Measurements from ENCODE around the gene STYXL1.

Gene STYXL1

DNA sequence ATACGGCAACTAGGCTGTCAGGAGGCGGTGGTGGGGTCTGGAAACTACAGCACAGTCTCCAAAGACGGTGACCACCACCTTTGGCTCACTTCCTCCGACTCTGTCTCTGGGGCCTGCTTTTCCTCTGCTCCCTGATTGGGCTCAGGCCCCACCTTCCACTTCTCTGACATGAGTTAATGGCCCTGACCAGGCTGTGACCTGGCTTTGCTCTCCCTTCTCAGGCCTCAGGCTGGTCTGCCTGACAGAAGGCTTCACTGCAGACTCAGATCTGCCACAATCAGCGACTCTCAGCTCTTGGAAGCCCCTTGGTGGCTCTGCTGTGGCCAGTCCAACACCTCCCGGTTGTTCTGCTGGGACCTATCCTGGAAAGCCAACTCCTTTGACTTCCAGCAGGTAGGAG, 7.7 kb downstream of the STYXL1 start:
- no peaks in the 10 kb centered on the region for H3K36me3 ChIP-seq (ENCODE audit: insufficient read depth, low read length)
- no peak overlapping the region for H3K9ac ChIP-seq (ENCODE audit: low read depth, low read length, poor library complexity, severe bottlenecking)
- no peak overlapping the region for H3K4me3 ChIP-seq (ENCODE audit: low read length, poor library complexity, severe bottlenecking)
- no peaks in the 10 kb centered on the region for H3K9me2 ChIP-seq (replicated peaks; ENCODE audit: low read depth, low read length)
- peaks cover 5% of the 10 kb centered on the region for H3K4me1 ChIP-seq (ENCODE audit: insufficient read depth, low read length, poor library complexity, severe bottlenecking)
- H3K27me3 ChIP-seq (ENCODE audit: insufficient read depth, low read length, poor library complexity, severe bottlenecking): no peaks in the 10 kb centered on the region
- H3F3A ChIP-seq (ENCODE audit: low read depth): no peaks in the 10 kb centered on the region
- TF ChIP-seq, protein P1, sequence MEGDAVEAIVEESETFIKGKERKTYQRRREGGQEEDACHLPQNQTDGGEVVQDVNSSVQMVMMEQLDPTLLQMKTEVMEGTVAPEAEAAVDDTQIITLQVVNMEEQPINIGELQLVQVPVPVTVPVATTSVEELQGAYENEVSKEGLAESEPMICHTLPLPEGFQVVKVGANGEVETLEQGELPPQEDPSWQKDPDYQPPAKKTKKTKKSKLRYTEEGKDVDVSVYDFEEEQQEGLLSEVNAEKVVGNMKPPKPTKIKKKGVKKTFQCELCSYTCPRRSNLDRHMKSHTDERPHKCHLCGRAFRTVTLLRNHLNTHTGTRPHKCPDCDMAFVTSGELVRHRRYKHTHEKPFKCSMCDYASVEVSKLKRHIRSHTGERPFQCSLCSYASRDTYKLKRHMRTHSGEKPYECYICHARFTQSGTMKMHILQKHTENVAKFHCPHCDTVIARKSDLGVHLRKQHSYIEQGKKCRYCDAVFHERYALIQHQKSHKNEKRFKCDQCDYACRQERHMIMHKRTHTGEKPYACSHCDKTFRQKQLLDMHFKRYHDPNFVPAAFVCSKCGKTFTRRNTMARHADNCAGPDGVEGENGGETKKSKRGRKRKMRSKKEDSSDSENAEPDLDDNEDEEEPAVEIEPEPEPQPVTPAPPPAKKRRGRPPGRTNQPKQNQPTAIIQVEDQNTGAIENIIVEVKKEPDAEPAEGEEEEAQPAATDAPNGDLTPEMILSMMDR (conservative IDR thresholded peaks at IDR 0.05; ENCODE audit: low read length): no peak
- TF ChIP-seq EZH2phosphoT487 (IDR thresholded peaks at IDR 0.05; ENCODE audit: borderline replicate concordance): no peak
- no peaks in the 10 kb centered on the region for H3K9me3 ChIP-seq (ENCODE audit: insufficient read depth, low read depth, low read length)
- peaks cover 5% of the 10 kb centered on the region; the same call in 1 of the 2 replicates for H3K79me2 ChIP-seq (ENCODE audit: insufficient read depth, low read length)
- no peak overlapping the region for H3K4me2 ChIP-seq (ENCODE audit: low read depth, low read length, poor library complexity, severe bottlenecking)
- no peak overlapping the region for H2AFZ ChIP-seq (ENCODE audit: low read length)
- no peaks in the 10 kb centered on the region for H4K20me1 ChIP-seq (ENCODE audit: insufficient read depth, low read length, poor library complexity, severe bottlenecking)

DNA sequence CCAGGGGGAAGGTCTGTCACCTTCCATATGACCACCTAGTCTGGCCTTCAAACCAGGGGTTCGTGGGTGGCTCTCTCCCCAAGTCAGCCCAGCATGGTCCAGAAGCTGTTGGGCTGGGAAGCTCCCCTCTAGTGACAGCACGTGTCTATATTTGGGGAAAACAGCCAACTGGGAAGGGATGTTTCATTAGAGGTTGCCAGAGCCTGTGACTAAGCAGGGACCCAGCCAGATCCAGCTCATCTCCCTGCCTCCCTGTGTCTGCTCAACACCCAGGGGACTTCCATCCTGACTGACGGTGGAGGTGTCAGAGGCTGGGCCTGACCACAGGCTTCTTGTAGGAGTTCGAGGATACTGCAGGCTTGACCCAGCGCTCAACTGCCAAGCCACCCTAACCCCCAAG, 10.5 kb downstream of the STYXL1 start:
- H3K9ac ChIP-seq (ENCODE audit: low read depth, low read length, poor library complexity, severe bottlenecking): no peak overlapping the region
- H3F3A ChIP-seq (ENCODE audit: low read depth): no peaks in the 10 kb centered on the region
- no peaks in the 10 kb centered on the region for H3K9me2 ChIP-seq (replicated peaks; ENCODE audit: low read depth, low read length)
- H3K9me3 ChIP-seq (ENCODE audit: insufficient read depth, low read depth, low read length): no peaks in the 10 kb centered on the region
- no peak overlapping the region for H3K4me2 ChIP-seq (ENCODE audit: low read depth, low read length, poor library complexity, severe bottlenecking)
- no peaks in the 10 kb centered on the region for H3K36me3 ChIP-seq (ENCODE audit: insufficient read depth, low read length)
- no peaks in the 10 kb centered on the region for H3K27me3 ChIP-seq (ENCODE audit: insufficient read depth, low read length, poor library complexity, severe bottlenecking)
- H4K20me1 ChIP-seq (ENCODE audit: insufficient read depth, low read length, poor library complexity, severe bottlenecking): no peaks in the 10 kb centered on the region
- TF ChIP-seq, protein P1 (conservative IDR thresholded peaks at IDR 0.05; ENCODE audit: low read length): no peak
- TF ChIP-seq EZH2phosphoT487 (IDR thresholded peaks at IDR 0.05; ENCODE audit: borderline replicate concordance): no peak
- H2AFZ ChIP-seq (ENCODE audit: low read length): no peak overlapping the region
- H3K4me3 ChIP-seq (ENCODE audit: low read length, poor library complexity, severe bottlenecking): no peak overlapping the region
- no peaks in the 10 kb centered on the region for H3K79me2 ChIP-seq (ENCODE audit: insufficient read depth, low read length)
- H3K4me1 ChIP-seq (ENCODE audit: insufficient read depth, low read length, poor library complexity, severe bottlenecking): no peaks in the 10 kb centered on the region

DNA sequence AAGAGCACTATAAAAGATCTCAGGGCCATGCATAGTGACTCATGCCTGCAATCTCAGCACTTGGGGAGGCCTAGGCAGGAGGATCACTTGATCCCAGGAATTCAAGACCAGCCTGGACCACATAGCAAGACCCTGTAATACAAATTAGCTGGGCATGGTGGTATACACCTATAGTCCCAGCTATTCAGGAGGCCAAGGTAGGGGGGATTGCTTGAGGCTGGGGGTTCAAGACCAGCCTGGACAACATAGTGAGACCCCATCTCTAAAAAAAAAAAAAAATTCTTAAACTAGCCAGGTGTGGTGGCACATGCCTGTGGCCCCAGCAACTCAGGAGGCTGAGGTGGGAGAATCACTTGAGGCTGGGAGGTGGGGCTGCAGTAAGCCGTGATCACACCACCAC, 15.8 kb downstream of the STYXL1 start:
- no peak overlapping the region for H2AFZ ChIP-seq (ENCODE audit: low read length)
- no peaks in the 10 kb centered on the region for H3K79me2 ChIP-seq (ENCODE audit: insufficient read depth, low read length)
- no peaks in the 10 kb centered on the region for H3K27me3 ChIP-seq (ENCODE audit: insufficient read depth, low read length, poor library complexity, severe bottlenecking)
- TF ChIP-seq EZH2phosphoT487 (IDR thresholded peaks at IDR 0.05; ENCODE audit: borderline replicate concordance): no peak
- TF ChIP-seq, protein P1 (conservative IDR thresholded peaks at IDR 0.05; ENCODE audit: low read length): no peak
- no peaks in the 10 kb centered on the region for H3F3A ChIP-seq (ENCODE audit: low read depth)
- no peaks in the 10 kb centered on the region for H3K9me2 ChIP-seq (replicated peaks; ENCODE audit: low read depth, low read length)
- no peaks in the 10 kb centered on the region for H4K20me1 ChIP-seq (ENCODE audit: insufficient read depth, low read length, poor library complexity, severe bottlenecking)
- no peaks in the 10 kb centered on the region for H3K4me1 ChIP-seq (ENCODE audit: insufficient read depth, low read length, poor library complexity, severe bottlenecking)
- no peak overlapping the region for H3K9ac ChIP-seq (ENCODE audit: low read depth, low read length, poor library complexity, severe bottlenecking)
- H3K4me2 ChIP-seq (ENCODE audit: low read depth, low read length, poor library complexity, severe bottlenecking): no peak overlapping the region
- no peaks in the 10 kb centered on the region for H3K36me3 ChIP-seq (ENCODE audit: insufficient read depth, low read length)
- no peak overlapping the region for H3K4me3 ChIP-seq (ENCODE audit: low read length, poor library complexity, severe bottlenecking)
- no peaks in the 10 kb centered on the region for H3K9me3 ChIP-seq (ENCODE audit: insufficient read depth, low read depth, low read length)

All from Loucy (cell line).